Mesendoderm (in vitro differentiated cells): ENCODE measurements around the gene PACSIN1.

Experiments
- DNase-seq: peaks from one replicate; pipeline ENCODE4 v3.0.0; 2013
- H2AK5ac ChIP-seq: 2 replicates; pipeline ENCODE4 v1.6.1; 2013; ENCODE audit warnings: low read length, inconsistent platforms
- H2BK120ac ChIP-seq: 2 replicates; pipeline ENCODE4 v1.6.1; 2013; ENCODE audit warnings: low read depth, mild to moderate bottlenecking, low read length, moderate library complexity, mixed read lengths
- H2BK15ac ChIP-seq: replicated peaks from 2 replicates; pipeline ENCODE4 v1.6.1; 2013; ENCODE audit warnings: low read depth, mild to moderate bottlenecking, moderate library complexity
- H2BK5ac ChIP-seq: 2 replicates; pipeline ENCODE4 v1.6.1; 2013; ENCODE audit warnings: low read length, inconsistent platforms
- H3K18ac ChIP-seq: 2 replicates; pipeline ENCODE4 v1.6.1; 2013; ENCODE audit warnings: mild to moderate bottlenecking, low read length, mixed read lengths
- H3K23ac ChIP-seq: one replicate; pipeline ENCODE4 v1.6.1; 2013; ENCODE audit warnings: low read length
- H3K27ac ChIP-seq: 2 replicates; pipeline ENCODE4 v1.5.1; 2013; ENCODE audit warnings: low read depth, mild to moderate bottlenecking, inconsistent platforms, low read length, moderate library complexity
- H3K27me3 ChIP-seq: 2 replicates; pipeline ENCODE4 v1.6.1; 2013; ENCODE audit warnings: low read length, control low read depth, mild to moderate bottlenecking, inconsistent platforms; ENCODE audit not compliant: insufficient read depth, poor library complexity
- H3K36me3 ChIP-seq: 2 replicates; pipeline ENCODE4 v1.6.1; 2013; ENCODE audit warnings: low read length, inconsistent platforms; ENCODE audit not compliant: control insufficient read depth, insufficient read depth
- H3K4ac ChIP-seq: one replicate; pipeline ENCODE4 v1.6.1; 2013; ENCODE audit warnings: low read depth, mild to moderate bottlenecking, low read length, moderate library complexity
- H3K4me1 ChIP-seq: 2 replicates; pipeline ENCODE4 v1.6.1; 2013; ENCODE audit warnings: low read depth, low read length, inconsistent platforms; ENCODE audit not compliant: control insufficient read depth
- H3K4me2 ChIP-seq: 2 replicates; pipeline ENCODE4 v1.6.1; 2013; ENCODE audit warnings: low read length
- H3K4me3 ChIP-seq: 2 replicates; pipeline ENCODE4 v1.5.1; 2013; ENCODE audit warnings: mild to moderate bottlenecking, low read length
- H3K56ac ChIP-seq: one replicate; pipeline ENCODE4 v1.6.1; 2013; ENCODE audit warnings: low read length
- H3K79me1 ChIP-seq: 2 replicates; pipeline ENCODE4 v1.6.1; 2013; ENCODE audit warnings: low read length, inconsistent platforms
- H3K79me2 ChIP-seq: 2 replicates; pipeline ENCODE4 v1.6.1; 2013; ENCODE audit warnings: mild to moderate bottlenecking, low read length; ENCODE audit not compliant: control insufficient read depth, insufficient read depth
- H3K9ac ChIP-seq: 2 replicates; pipeline ENCODE4 v1.6.1; 2013; ENCODE audit warnings: low read length, inconsistent platforms
- H4K5ac ChIP-seq: one replicate; pipeline ENCODE4 v1.6.1; 2013; ENCODE audit warnings: low read length
- H4K8ac ChIP-seq: one replicate; pipeline ENCODE4 v1.6.1; 2013; ENCODE audit warnings: low read depth, mild to moderate bottlenecking, control low read depth, low read length, moderate library complexity
- WGBS: extraction: QIAGEN DNeasy Blood & Tissue Kit; methylation state at CpG from one replicate; pipeline ENCODE4 v1.1.7; 2013; ENCODE audit warnings: low lambda C conversion rate, missing lambda C conversion rate; ENCODE audit not compliant: insufficient coverage; ENCODE audit errors: extremely low coverage; 5-methylcytosine and 5-hydroxymethylcytosine counted together

PACSIN1 gene

DNA sequence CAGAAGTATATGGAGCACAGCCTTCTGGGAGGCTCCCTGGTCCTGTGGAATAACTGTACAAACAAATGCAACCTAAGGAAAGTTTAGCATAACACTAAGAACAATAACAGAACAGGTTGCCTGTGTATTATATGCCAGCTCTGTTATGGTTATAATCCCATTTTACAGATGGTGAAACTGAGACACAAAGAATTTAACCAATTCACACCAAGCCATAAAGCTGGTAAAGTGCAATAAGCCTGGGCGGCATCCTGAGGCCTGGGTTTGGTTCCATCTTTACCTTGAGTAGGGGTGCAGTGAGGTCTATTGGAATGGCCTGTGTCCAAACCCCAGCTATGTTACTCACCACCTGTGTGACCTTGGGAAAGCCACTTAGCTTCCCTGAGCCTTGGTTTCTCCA, 14.7 kb upstream of the PACSIN1 start:
- H3K4me1 ChIP-seq = no peaks in the 10 kb centered on the region
- no peak for DNase-seq
- H3K18ac ChIP-seq = no peak overlapping the region
- no peak overlapping the region for H2BK5ac ChIP-seq
- no peak overlapping the region for H3K56ac ChIP-seq
- no peak overlapping the region for H3K9ac ChIP-seq
- no peak overlapping the region for H3K23ac ChIP-seq
- no peak overlapping the region for H2BK120ac ChIP-seq
- no peak overlapping the region for H2AK5ac ChIP-seq
- no peaks in the 10 kb centered on the region for H3K79me1 ChIP-seq
- H3K4ac ChIP-seq = no peak overlapping the region
- no peak overlapping the region for H4K8ac ChIP-seq
- no peak overlapping the region for H3K27ac ChIP-seq
- H3K79me2 ChIP-seq = no peaks in the 10 kb centered on the region
- no peak overlapping the region for H3K4me2 ChIP-seq
- no peaks in the 10 kb centered on the region for H3K36me3 ChIP-seq
- H4K5ac ChIP-seq = no peak overlapping the region
- WGBS = no CpG with 5 or more reads among the region's 1 CpG
- no peak overlapping the region for H3K4me3 ChIP-seq
- H2BK15ac ChIP-seq = no peak overlapping the region
- no peaks in the 10 kb centered on the region for H3K27me3 ChIP-seq

- H2BK5ac ChIP-seq = no peak overlapping the region
- H3K27me3 ChIP-seq = no peaks in the 10 kb centered on the region
- no peak overlapping the region for H3K27ac ChIP-seq
- H4K8ac ChIP-seq = no peak overlapping the region
- no peak overlapping the region for H3K18ac ChIP-seq
- H3K36me3 ChIP-seq = no peaks in the 10 kb centered on the region
- no peak overlapping the region for H3K9ac ChIP-seq
- H2BK120ac ChIP-seq = no peak overlapping the region
- H3K4me2 ChIP-seq = no peak overlapping the region
- no peak overlapping the region for H3K56ac ChIP-seq
- no peak overlapping the region for H2AK5ac ChIP-seq
- no peak overlapping the region for H3K4me3 ChIP-seq
- no peak overlapping the region for H2BK15ac ChIP-seq
- WGBS = no CpG with 5 or more reads among the region's 1 CpG
- H4K5ac ChIP-seq = no peak overlapping the region
- no peaks in the 10 kb centered on the region for H3K79me1 ChIP-seq
- no peak overlapping the region for H3K23ac ChIP-seq
- no peaks in the 10 kb centered on the region for H3K79me2 ChIP-seq
- H3K4ac ChIP-seq = no peak overlapping the region
- DNase-seq = no peak
- H3K4me1 ChIP-seq = no peaks in the 10 kb centered on the region
These were observed 10.0 kb upstream of the PACSIN1 start for GRCh38 chr6:34455831-34456230.

GRCh38 chr6:34457382-34457741, 8.5 kb upstream of the PACSIN1 start:
- H2BK5ac ChIP-seq = no peak overlapping the region
- no peaks in the 10 kb centered on the region for H3K4me1 ChIP-seq
- H3K18ac ChIP-seq = no peak overlapping the region
- no peak overlapping the region for H3K4me3 ChIP-seq
- H3K4me2 ChIP-seq = no peak overlapping the region
- no peak overlapping the region for H3K23ac ChIP-seq
- WGBS = no CpG with 5 or more reads among the region's 2 CpGs
- H3K79me1 ChIP-seq = no peaks in the 10 kb centered on the region
- no peak overlapping the region for H2BK15ac ChIP-seq
- no peak overlapping the region for H3K56ac ChIP-seq
- H4K5ac ChIP-seq = no peak overlapping the region
- no peak overlapping the region for H2BK120ac ChIP-seq
- H3K27me3 ChIP-seq = no peaks in the 10 kb centered on the region
- H3K27ac ChIP-seq = no peak overlapping the region
- H3K79me2 ChIP-seq = no peaks in the 10 kb centered on the region
- H3K4ac ChIP-seq = no peak overlapping the region
- DNase-seq = no peak
- H2AK5ac ChIP-seq = no peak overlapping the region
- H3K36me3 ChIP-seq = no peaks in the 10 kb centered on the region
- no peak overlapping the region for H4K8ac ChIP-seq
- no peak overlapping the region for H3K9ac ChIP-seq

- H3K56ac ChIP-seq = peak overlapping the region; percentile 25
- H3K36me3 ChIP-seq = no peaks in the 10 kb centered on the region
- no peak overlapping the region for H2AK5ac ChIP-seq
- H3K9ac ChIP-seq = no peak overlapping the region
- H2BK15ac ChIP-seq = no peak overlapping the region
- H4K5ac ChIP-seq = no peak overlapping the region
- no peak overlapping the region for H3K27ac ChIP-seq
- H3K4ac ChIP-seq = no peak overlapping the region
- no peak overlapping the region for H3K4me3 ChIP-seq
- no peak overlapping the region for H2BK120ac ChIP-seq
- no peaks in the 10 kb centered on the region for H3K4me1 ChIP-seq
- H3K79me2 ChIP-seq = no peaks in the 10 kb centered on the region
- DNase-seq = no peak
- no peak overlapping the region for H4K8ac ChIP-seq
- no peak overlapping the region for H2BK5ac ChIP-seq
- no peaks in the 10 kb centered on the region for H3K79me1 ChIP-seq
- no peak overlapping the region for H3K23ac ChIP-seq
- no peak overlapping the region for H3K18ac ChIP-seq
- H3K27me3 ChIP-seq = no peaks in the 10 kb centered on the region
- H3K4me2 ChIP-seq = no peak overlapping the region
- WGBS = no CpG with 5 or more reads among the region's 14 CpGs
These were observed 7.8 kb upstream of the PACSIN1 start for GRCh38 chr6:34457742-34458735.

- no peak overlapping the region for H2AK5ac ChIP-seq
- no CpG with 5 or more reads among the region's 6 CpGs for WGBS
- DNase-seq = peak; percentile 73
These were observed 5.8 kb upstream of the PACSIN1 start for GRCh38 chr6:34459899-34460593.

More at GRCh38 chr6:34459899-34460593, 5.8 kb upstream of the PACSIN1 start:
- Histone ChIP-seq H3K4me2 (no peak overlapping the region), H3K4me1 (no peaks in the 10 kb centered on the region), H2BK15ac (no peak overlapping the region), H3K36me3 (no peaks in the 10 kb centered on the region), H3K9ac (no peak overlapping the region), H3K23ac (no peak overlapping the region), H3K4me3 (no peak overlapping the region), H3K79me1 (no peaks in the 10 kb centered on the region), H2BK5ac (no peak overlapping the region), H4K8ac (no peak overlapping the region), H3K27me3 (no peaks in the 10 kb centered on the region), H4K5ac (no peak overlapping the region), H3K56ac (no peak overlapping the region), H3K18ac (no peak overlapping the region), H3K4ac (no peak overlapping the region), H3K27ac (no peak overlapping the region), H3K79me2 (no peaks in the 10 kb centered on the region), H2BK120ac (no peak overlapping the region)
